Measurements from ENCODE around the gene MYMK.

MYMK gene

GRCh38 chr9:133511607-133512006, 13.2 kb downstream of the MYMK start:
- Histone ChIP-seq H3K4me2 (ENCODE audit: low read length, poor library complexity, severe bottlenecking) (no peak overlapping the region), H2BK120ac (ENCODE audit: low read depth, low read length) (no peak overlapping the region), H3K4me1 (ENCODE audit: control insufficient read depth, insufficient read depth, low read depth, low read length) (peaks cover 26% of the 10 kb centered on the region), H3K4ac (ENCODE audit: low read depth in 1 of 2, low read length in 2 of 2) (no peak overlapping the region), H3K14ac (ENCODE audit: low read length in 2 of 2) (peak overlapping the region in 1 of 2 experiments; percentile 61), H3K79me1 (replicated peaks; ENCODE audit: low read length, poor library complexity, severe bottlenecking) (no peaks in the 10 kb centered on the region), H2BK12ac (ENCODE audit: low read length in 2 of 2) (no peak overlapping the region), H3K4me3 (ENCODE audit: insufficient read depth in 1 of 2, low read depth in 1 of 2, low read length in 2 of 2) (no peak overlapping the region), H3K9me3 (ENCODE audit: control insufficient read depth, low read length) (no peaks in the 10 kb centered on the region), H2AFZ (ENCODE audit: low read depth, low read length) (no peak overlapping the region), H4K8ac (ENCODE audit: low read length) (no peak overlapping the region), H3K18ac (ENCODE audit: low read depth in 1 of 2, low read length in 2 of 2) (peak overlapping the region in 1 of 2 experiments; percentile 26), H3K27ac (ENCODE audit: low read length, poor library complexity, severe bottlenecking) (no peak overlapping the region), H4K91ac (ENCODE audit: low read length) (no peak overlapping the region), H3K36me3 (ENCODE audit: control insufficient read depth in 1 of 2, insufficient read depth in 2 of 2, low read depth in 1 of 2, low read length in 2 of 2) (no peaks in the 10 kb centered on the region), H3K23ac (ENCODE audit: low read length in 2 of 2) (no peak overlapping the region), H3K27me3 (ENCODE audit: control insufficient read depth in 1 of 2, insufficient read depth in 1 of 2, low read length in 2 of 2) (peaks cover 15 to 45% of the 10 kb centered on the region in 2 experiments), H2BK5ac (ENCODE audit: low read depth, low read length, poor library complexity, severe bottlenecking) (no peak overlapping the region), H2BK15ac (ENCODE audit: low read depth, poor library complexity, severe bottlenecking) (no peak overlapping the region), H2AK5ac (ENCODE audit: low read length, severe bottlenecking) (no peak overlapping the region), H3K9ac (ENCODE audit: low read length) (no peak overlapping the region)
- no peak for DNase-seq
- WGBS = 86% methylated on average over 10 of the region's 10 CpGs

- no peak overlapping the region for H3K9ac ChIP-seq (ENCODE audit: low read length)
- H2BK12ac ChIP-seq (ENCODE audit: low read length in 2 of 2) = no peak overlapping the region
- H3K27me3 ChIP-seq (ENCODE audit: control insufficient read depth in 1 of 2, insufficient read depth in 1 of 2, low read length in 2 of 2) = peaks cover 12 to 39% of the 10 kb centered on the region in 2 experiments
- no peak overlapping the region for H3K23ac ChIP-seq (ENCODE audit: low read length in 2 of 2)
- no peak overlapping the region for H3K18ac ChIP-seq (ENCODE audit: low read depth in 1 of 2, low read length in 2 of 2)
- no peak overlapping the region for H2AK5ac ChIP-seq (ENCODE audit: low read length, severe bottlenecking)
- no peaks in the 10 kb centered on the region for H3K9me3 ChIP-seq (ENCODE audit: control insufficient read depth, low read length)
- peaks cover 31% of the 10 kb centered on the region for H3K4me1 ChIP-seq (ENCODE audit: control insufficient read depth, insufficient read depth, low read depth, low read length)
- no peak overlapping the region for H3K4ac ChIP-seq (ENCODE audit: low read depth in 1 of 2, low read length in 2 of 2)
- 95% methylated on average over 27 of the region's 27 CpGs for WGBS
- peak overlapping the region in 1 of 2 experiments; percentile 11 for H3K14ac ChIP-seq (ENCODE audit: low read length in 2 of 2)
- no peak for DNase-seq
- no peak overlapping the region for H2BK15ac ChIP-seq (ENCODE audit: low read depth, poor library complexity, severe bottlenecking)
- no peak overlapping the region for H2BK5ac ChIP-seq (ENCODE audit: low read depth, low read length, poor library complexity, severe bottlenecking)
- no peak overlapping the region for H2AFZ ChIP-seq (ENCODE audit: low read depth, low read length)
- no peak overlapping the region for H4K91ac ChIP-seq (ENCODE audit: low read length)
- no peak overlapping the region for H2BK120ac ChIP-seq (ENCODE audit: low read depth, low read length)
- no peak overlapping the region for H3K27ac ChIP-seq (ENCODE audit: low read length, poor library complexity, severe bottlenecking)
- H3K36me3 ChIP-seq (ENCODE audit: control insufficient read depth in 1 of 2, insufficient read depth in 2 of 2, low read depth in 1 of 2, low read length in 2 of 2) = no peaks in the 10 kb centered on the region
- H3K79me1 ChIP-seq (replicated peaks; ENCODE audit: low read length, poor library complexity, severe bottlenecking) = no peaks in the 10 kb centered on the region
- H4K8ac ChIP-seq (ENCODE audit: low read length) = no peak overlapping the region
- H3K4me2 ChIP-seq (ENCODE audit: low read length, poor library complexity, severe bottlenecking) = no peak overlapping the region
- no peak overlapping the region for H3K4me3 ChIP-seq (ENCODE audit: insufficient read depth in 1 of 2, low read depth in 1 of 2, low read length in 2 of 2)
These were observed 13.7 kb downstream of the MYMK start for GRCh38 chr9:133510926-133511505.

- 10% methylated on average over 25 of the region's 26 CpGs for WGBS
These were observed 15.3 kb downstream of the MYMK start for GRCh38 chr9:133509179-133510083.

GRCh38 chr9:133508046-133508445, 16.7 kb downstream of the MYMK start:
- Histone ChIP-seq H3K4ac (ENCODE audit: low read depth in 1 of 2, low read length in 2 of 2) (peak overlapping the region in 1 of 2 experiments; percentile 37), H4K91ac (ENCODE audit: low read length) (peak overlapping the region; percentile 44), H3K36me3 (ENCODE audit: control insufficient read depth in 1 of 2, insufficient read depth in 2 of 2, low read depth in 1 of 2, low read length in 2 of 2) (no peaks in the 10 kb centered on the region), H3K4me2 (ENCODE audit: low read length, poor library complexity, severe bottlenecking) (no peak overlapping the region), H3K79me1 (replicated peaks; ENCODE audit: low read length, poor library complexity, severe bottlenecking) (no peaks in the 10 kb centered on the region), H2BK5ac (ENCODE audit: low read depth, low read length, poor library complexity, severe bottlenecking) (no peak overlapping the region), H2BK120ac (ENCODE audit: low read depth, low read length) (no peak overlapping the region), H3K14ac (ENCODE audit: low read length in 2 of 2) (peak overlapping the region in 1 of 2 experiments; percentile 95), H3K9me3 (ENCODE audit: control insufficient read depth, low read length) (no peaks in the 10 kb centered on the region), H3K23ac (ENCODE audit: low read length in 2 of 2) (peak overlapping the region in 1 of 2 experiments; percentile 42), H2BK12ac (ENCODE audit: low read length in 2 of 2) (peak overlapping the region in 1 of 2 experiments; percentile 29), H2BK15ac (ENCODE audit: low read depth, poor library complexity, severe bottlenecking) (no peak overlapping the region), H3K27ac (ENCODE audit: low read length, poor library complexity, severe bottlenecking) (no peak overlapping the region), H3K18ac (ENCODE audit: low read depth in 1 of 2, low read length in 2 of 2) (peak overlapping the region; percentile 24 to 38), H2AFZ (ENCODE audit: low read depth, low read length) (no peak overlapping the region), H3K27me3 (ENCODE audit: control insufficient read depth in 1 of 2, insufficient read depth in 1 of 2, low read length in 2 of 2) (peaks cover 0 to 17% of the 10 kb centered on the region in 2 experiments), H2AK5ac (ENCODE audit: low read length, severe bottlenecking) (peak overlapping the region; percentile 13), H4K8ac (ENCODE audit: low read length) (no peak overlapping the region), H3K4me3 (ENCODE audit: insufficient read depth in 1 of 2, low read depth in 1 of 2, low read length in 2 of 2) (no peak overlapping the region), H3K4me1 (ENCODE audit: control insufficient read depth, insufficient read depth, low read depth, low read length) (peaks cover 39% of the 10 kb centered on the region), H3K9ac (ENCODE audit: low read length) (no peak overlapping the region)
- WGBS = 97% methylated on average over 4 of the region's 8 CpGs
- no peak for DNase-seq

More at GRCh38 chr9:133509179-133510083, 15.3 kb downstream of the MYMK start:
- Histone ChIP-seq H3K4me3 (ENCODE audit: insufficient read depth in 1 of 2, low read depth in 1 of 2, low read length in 2 of 2) (peak overlapping the region in 1 of 2 experiments; percentile 23), H3K4ac (ENCODE audit: low read depth in 1 of 2, low read length in 2 of 2) (peak overlapping the region; percentile 30 to 81), H3K4me1 (ENCODE audit: control insufficient read depth, insufficient read depth, low read depth, low read length) (peaks cover 39% of the 10 kb centered on the region), H3K9ac (ENCODE audit: low read length) (no peak overlapping the region), H3K36me3 (ENCODE audit: control insufficient read depth in 1 of 2, insufficient read depth in 2 of 2, low read depth in 1 of 2, low read length in 2 of 2) (no peaks in the 10 kb centered on the region), H3K9me3 (ENCODE audit: control insufficient read depth, low read length) (no peaks in the 10 kb centered on the region), H3K23ac (ENCODE audit: low read length in 2 of 2) (peak overlapping the region in 1 of 2 experiments; percentile 14), H2BK12ac (ENCODE audit: low read length in 2 of 2) (peak overlapping the region in 1 of 2 experiments; percentile 21), H2AFZ (ENCODE audit: low read depth, low read length) (peak overlapping the region; percentile 34), H3K79me1 (replicated peaks; ENCODE audit: low read length, poor library complexity, severe bottlenecking) (no peaks in the 10 kb centered on the region), H2BK120ac (ENCODE audit: low read depth, low read length) (no peak overlapping the region), H3K18ac (ENCODE audit: low read depth in 1 of 2, low read length in 2 of 2) (peak overlapping the region; percentile 61 to 68), H4K91ac (ENCODE audit: low read length) (no peak overlapping the region), H3K14ac (ENCODE audit: low read length in 2 of 2) (peak overlapping the region in 1 of 2 experiments; percentile 77), H3K4me2 (ENCODE audit: low read length, poor library complexity, severe bottlenecking) (peak overlapping the region; percentile 33), H3K27me3 (ENCODE audit: control insufficient read depth in 1 of 2, insufficient read depth in 1 of 2, low read length in 2 of 2) (peaks cover 3 to 23% of the 10 kb centered on the region in 2 experiments), H2BK15ac (ENCODE audit: low read depth, poor library complexity, severe bottlenecking) (peak overlapping the region; percentile 94), H3K27ac (ENCODE audit: low read length, poor library complexity, severe bottlenecking) (no peak overlapping the region), H2BK5ac (ENCODE audit: low read depth, low read length, poor library complexity, severe bottlenecking) (no peak overlapping the region), H4K8ac (ENCODE audit: low read length) (peak overlapping the region; percentile 70), H2AK5ac (ENCODE audit: low read length, severe bottlenecking) (no peak overlapping the region)
- peak; percentile 27 for DNase-seq
